IMR-90 (cell line): Measurements from ENCODE around the gene UNC5B. TPM values are rescaled to one million over a fixed set of nuclear protein-coding genes. Genes with fewer than 3 reads are reported as not detected.

ENCODE experiments used
- ATAC-seq: fragments of 200-7000 bp; cut with Tn5 transposase; 2 replicates; pipeline ENCODE4 v1.9.1; 2020; ENCODE audit warnings: low read depth, mild to moderate bottlenecking, moderate library complexity
- BruUV-seq: library from RNA; stranded (reverse); fragments of 400-500 nt; replicated peaks from 2 replicates; lab custom pipeline; 2021; lab: Mats Ljungman, UMichigan
- CTCF ChIA-PET: fragments of 300-600 bp; formaldehyde crosslinking; extraction: SDS; loops from one replicate; lab custom pipeline; 2021; ENCODE audit warnings: antibody characterized with exemption; lab: Yijun Ruan, JAX
- POLR2A ChIA-PET: fragments of 300-600 bp; sonication (Branson Sonifier 250); formaldehyde crosslinking; loops from one replicate; lab custom pipeline; 2022; ENCODE audit warnings: antibody characterized with exemption; ENCODE audit not compliant: unreplicated experiment; lab: Charles Lee
- DNase-seq: peaks from one replicate; pipeline ENCODE4 v3.0.0; 2013
- H2AFZ ChIP-seq: replicated peaks from 2 replicates; pipeline ENCODE3; 2013; ENCODE audit warnings: low read length, mild to moderate bottlenecking; ENCODE audit not compliant: poor library complexity
- H2AK5ac ChIP-seq: 2 replicates; pipeline ENCODE4 v1.6.1; 2013; ENCODE audit warnings: low read depth, low read length, inconsistent platforms
- H2AK9ac ChIP-seq: replicated peaks from 2 replicates; pipeline ENCODE3; 2013; ENCODE audit warnings: mild to moderate bottlenecking, low read depth, low read length, moderate library complexity; ENCODE audit not compliant: poor library complexity
- H2BK120ac ChIP-seq: 2 replicates; pipeline ENCODE4 v1.6.1; 2013; ENCODE audit warnings: low read depth, low read length, inconsistent platforms
- H2BK15ac ChIP-seq: 3 replicates; pipeline ENCODE4 v1.6.1; 2013; ENCODE audit warnings: low read depth, low read length, inconsistent platforms
- H2BK20ac ChIP-seq: 2 replicates; pipeline ENCODE4 v1.6.1; 2013; ENCODE audit warnings: low read depth, mild to moderate bottlenecking, inconsistent platforms, low read length, moderate library complexity
- H2BK5ac ChIP-seq: 2 replicates; pipeline ENCODE4 v1.6.1; 2013; ENCODE audit warnings: mild to moderate bottlenecking, low read depth, low read length, inconsistent platforms; ENCODE audit not compliant: poor library complexity, severe bottlenecking
- H3K14ac ChIP-seq: replicated peaks from 2 replicates; pipeline ENCODE4 v1.6.1; 2013; ENCODE audit warnings: low read depth, low read length, inconsistent platforms
- H3K18ac ChIP-seq: 2 replicates; pipeline ENCODE4 v1.6.1; 2013; ENCODE audit warnings: low read depth, low read length, control low read depth
- H3K23ac ChIP-seq: 2 replicates; pipeline ENCODE4 v1.6.1; 2013; ENCODE audit warnings: low read depth, low read length, inconsistent platforms
- H3K27ac ChIP-seq: 2 replicates; pipeline ENCODE4 v1.5.1; 2013; ENCODE audit warnings: mild to moderate bottlenecking, control low read depth, low read length; ENCODE audit not compliant: insufficient read depth
- H3K27me3 ChIP-seq: 2 replicates; pipeline ENCODE4 v1.6.1; 2013; ENCODE audit warnings: low read length; ENCODE audit not compliant: control insufficient read depth, insufficient read depth
- H3K36me3 ChIP-seq: 2 replicates; pipeline ENCODE4 v1.6.1; 2013; ENCODE audit warnings: low read length, mixed read lengths; ENCODE audit not compliant: control insufficient read depth, insufficient read depth
- H3K4ac ChIP-seq: 2 replicates; pipeline ENCODE4 v1.6.1; 2013; ENCODE audit warnings: low read depth, low read length, inconsistent platforms
- H3K4me1 ChIP-seq: 2 replicates; pipeline ENCODE4 v1.6.1; 2013; ENCODE audit warnings: low read length, mixed read lengths; ENCODE audit not compliant: control insufficient read depth, insufficient read depth
- H3K4me2 ChIP-seq: 2 replicates; pipeline ENCODE4 v1.6.1; 2013; ENCODE audit warnings: low read depth, mild to moderate bottlenecking, control low read depth, low read length, moderate library complexity
- H3K4me3 ChIP-seq: 2 replicates; pipeline ENCODE4 v1.5.1; 2013; ENCODE audit warnings: low read depth, mild to moderate bottlenecking, control low read depth, low read length, moderate library complexity; ENCODE audit not compliant: insufficient read depth
- H3K56ac ChIP-seq: 2 replicates; pipeline ENCODE4 v1.6.1; 2013; ENCODE audit warnings: low read length, inconsistent platforms; ENCODE audit not compliant: insufficient read depth; ENCODE audit errors: extremely low read depth
- H3K79me1 ChIP-seq, 2 experiments: 2 replicates each; pipeline ENCODE4 v1.6.1; 2013; ENCODE audit warnings: low read length in 2 of 2, inconsistent platforms in 1 of 2, low read depth in 1 of 2
- H3K9ac ChIP-seq: 2 replicates; pipeline ENCODE4 v1.6.1; 2013; ENCODE audit warnings: low read depth, low read length, control low read depth
- H3K9me1 ChIP-seq: 2 replicates; pipeline ENCODE4 v1.6.1; 2013; ENCODE audit warnings: low read length, inconsistent platforms; ENCODE audit not compliant: insufficient read depth
- H3K9me3 ChIP-seq: 2 replicates; pipeline ENCODE4 v1.6.1; 2013; ENCODE audit warnings: low read length; ENCODE audit not compliant: control insufficient read depth, insufficient read depth
- H4K20me1 ChIP-seq: 2 replicates; pipeline ENCODE4 v1.6.1; 2013; ENCODE audit warnings: low read length, inconsistent platforms; ENCODE audit not compliant: insufficient read depth
- H4K5ac ChIP-seq: 2 replicates; pipeline ENCODE4 v1.6.1; 2013; ENCODE audit warnings: mild to moderate bottlenecking, low read depth, low read length, control low read depth
- H4K8ac ChIP-seq, 2 experiments: 2 replicates each; pipeline ENCODE4 v1.6.1; 2013; ENCODE audit warnings: low read depth in 2 of 2, low read length in 2 of 2, control low read depth in 1 of 2, inconsistent platforms in 1 of 2
- H4K91ac ChIP-seq: 2 replicates; pipeline ENCODE4 v1.6.1; 2013; ENCODE audit warnings: low read depth, low read length, inconsistent platforms; ENCODE audit not compliant: insufficient read depth
- RCOR1 ChIP-seq: IDR thresholded peaks from 2 replicates; pipeline ENCODE4 v1.6.1; 2012; ENCODE audit warnings: mild to moderate bottlenecking, low read length, improper control_type of control experiment; ENCODE audit not compliant: insufficient replicate concordance
- RFX5 ChIP-seq: IDR thresholded peaks from 2 replicates; pipeline ENCODE4 v1.8.0; 2012; ENCODE audit warnings: low read depth, mild to moderate bottlenecking, low read length, moderate library complexity
- WGBS, 2 experiments: methylation state at CpG; one replicate each; pipeline versions ENCODE4 v1.1.5 to v1.1.7; 2013; ENCODE audit warnings: missing lambda C conversion rate in 2 of 2; ENCODE audit not compliant: insufficient read length in 1 of 2; ENCODE audit errors: extremely low coverage in 2 of 2; 5-methylcytosine and 5-hydroxymethylcytosine counted together
- dilution Hi-C: fragments of 300-500 bp; cut with HindIII; formaldehyde crosslinking; loops from one replicate; pipeline ENCODE4 v1.14.3; 2018; ENCODE audit warnings: low sequenced_read_pairs; ENCODE audit not compliant: unreplicated experiment
- in situ Hi-C: fragments of 300-500 bp; cut with MboI; formaldehyde crosslinking; loops from 3 replicates; pipeline ENCODE4 v1.14.3; 2019; ENCODE audit warnings: low sequenced_read_pairs, inconsistent platforms, mixed read lengths
- intact Hi-C: fragments of 100-400 bp; cut with micrococcal nuclease; formaldehyde crosslinking; loops from 2 replicates; pipeline ENCODE4 v1.10.0; 2022
- polyA plus RNA-seq, 3 experiments: library from polyadenylated mRNA; depleted of rRNA; stranded (reverse); fragments of >200 nt; gene quantifications; 2 replicates each; pipeline ENCODE4 v1.2.3, GENCODE V29; 2012; ENCODE audit warnings: low replicate concordance in 1 of 3
- total RNA-seq: library from RNA; depleted of rRNA; stranded (reverse); fragments of >200 nt; gene quantifications from 2 replicates; pipeline ENCODE4 v1.2.3, GENCODE V29; 2012
- TF ChIP-seq, protein P1 (sequence below): fragments of 150-350 bp; IDR thresholded peaks from 2 replicates; pipeline ENCODE4 v1.6.1; 2016; ENCODE audit warnings: low read depth, mild to moderate bottlenecking, low read length, moderate library complexity, borderline replicate concordance
- TF ChIP-seq, protein P2 (sequence below): conservative IDR thresholded peaks from 2 replicates; pipeline ENCODE4 v1.5.1; 2012; ENCODE audit warnings: mild to moderate bottlenecking, low read depth, low read length, improper control_type of control experiment

Gene UNC5B
- total and polyA plus RNA-seq, 2 of the 4 experiments (the other 2 are of a cell fraction) = 1.6 to 4.2 TPM

DNA sequence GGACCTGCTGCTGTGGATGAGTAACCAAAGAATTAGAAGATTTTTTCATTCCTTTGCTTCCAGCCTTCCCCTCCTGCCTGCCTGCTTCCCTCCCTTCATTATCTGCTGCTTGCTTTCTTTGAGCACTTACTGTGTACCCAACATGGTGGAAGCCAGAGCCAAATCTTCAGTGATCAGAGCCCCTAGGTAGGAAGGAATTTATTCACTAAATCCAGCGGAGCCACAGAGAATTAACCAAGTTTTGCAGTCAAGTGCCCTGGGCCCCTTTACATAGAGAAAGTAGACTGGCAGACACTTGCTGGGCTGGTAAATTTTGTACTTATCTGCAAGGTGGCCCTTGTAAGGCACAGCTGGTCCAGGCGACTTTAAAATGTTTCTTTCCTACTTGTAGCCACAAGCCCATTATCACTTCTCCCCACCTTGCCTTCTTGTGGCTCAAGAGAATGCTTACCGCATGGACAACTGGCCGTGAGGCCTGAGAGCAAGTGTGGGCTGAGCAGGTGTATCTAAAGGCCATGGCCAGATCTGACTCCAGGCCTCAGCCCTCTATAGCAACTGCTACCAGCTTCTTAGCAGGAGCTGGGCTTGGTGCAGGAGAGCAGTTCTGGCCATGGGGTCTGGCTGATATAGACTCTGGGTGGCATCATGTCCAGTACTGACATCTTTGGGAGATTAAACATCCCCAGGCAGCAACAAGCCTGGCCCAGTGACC, 11.1 kb downstream of the UNC5B start:
- dilution Hi-C loops (no loop called here), in situ Hi-C loops (no loop called here), intact Hi-C loops (no loop called here)
- Histone ChIP-seq H3K9me1 (peaks cover 8% of the 10 kb centered on the region; the same call in 1 of the 2 replicates), H3K4me2 (no peak overlapping the region), H2BK5ac (no peak overlapping the region), H3K36me3 (no peaks in the 10 kb centered on the region), H4K8ac (no peak overlapping the region), H3K4ac (no peak overlapping the region), H3K79me1 (peaks cover 6 to 25% of the 10 kb centered on the region in 2 experiments; a peak in 3 of 4 replicates), H2AFZ (no peak overlapping the region), H2AK9ac (no peak overlapping the region), H4K20me1 (peaks cover 36% of the 10 kb centered on the region; the same call in 1 of the 2 replicates), H3K9me3 (no peaks in the 10 kb centered on the region), H4K5ac (no peak overlapping the region), H2AK5ac (no peak overlapping the region), H3K9ac (no peak overlapping the region), H2BK120ac (no peak overlapping the region), H3K4me3 (no peak overlapping the region), H3K18ac (no peak overlapping the region), H4K91ac (no peak overlapping the region), H3K27me3 (no peaks in the 10 kb centered on the region), H3K14ac (no peak overlapping the region), H3K27ac (no peak overlapping the region), H3K4me1 (peaks cover 6% of the 10 kb centered on the region; the same call in 1 of the 2 replicates), H3K23ac (no peak overlapping the region), H3K56ac (no peak overlapping the region), H2BK15ac (no peak overlapping the region), H2BK20ac (no peak overlapping the region)
- BruUV-seq = no TSS peak
- TF ChIP-seq RCOR1 (no peak), RFX5 (no peak)
- TF ChIP-seq, protein P1, sequence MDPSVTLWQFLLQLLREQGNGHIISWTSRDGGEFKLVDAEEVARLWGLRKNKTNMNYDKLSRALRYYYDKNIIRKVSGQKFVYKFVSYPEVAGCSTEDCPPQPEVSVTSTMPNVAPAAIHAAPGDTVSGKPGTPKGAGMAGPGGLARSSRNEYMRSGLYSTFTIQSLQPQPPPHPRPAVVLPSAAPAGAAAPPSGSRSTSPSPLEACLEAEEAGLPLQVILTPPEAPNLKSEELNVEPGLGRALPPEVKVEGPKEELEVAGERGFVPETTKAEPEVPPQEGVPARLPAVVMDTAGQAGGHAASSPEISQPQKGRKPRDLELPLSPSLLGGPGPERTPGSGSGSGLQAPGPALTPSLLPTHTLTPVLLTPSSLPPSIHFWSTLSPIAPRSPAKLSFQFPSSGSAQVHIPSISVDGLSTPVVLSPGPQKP = no peak
- TF ChIP-seq, protein P2, sequence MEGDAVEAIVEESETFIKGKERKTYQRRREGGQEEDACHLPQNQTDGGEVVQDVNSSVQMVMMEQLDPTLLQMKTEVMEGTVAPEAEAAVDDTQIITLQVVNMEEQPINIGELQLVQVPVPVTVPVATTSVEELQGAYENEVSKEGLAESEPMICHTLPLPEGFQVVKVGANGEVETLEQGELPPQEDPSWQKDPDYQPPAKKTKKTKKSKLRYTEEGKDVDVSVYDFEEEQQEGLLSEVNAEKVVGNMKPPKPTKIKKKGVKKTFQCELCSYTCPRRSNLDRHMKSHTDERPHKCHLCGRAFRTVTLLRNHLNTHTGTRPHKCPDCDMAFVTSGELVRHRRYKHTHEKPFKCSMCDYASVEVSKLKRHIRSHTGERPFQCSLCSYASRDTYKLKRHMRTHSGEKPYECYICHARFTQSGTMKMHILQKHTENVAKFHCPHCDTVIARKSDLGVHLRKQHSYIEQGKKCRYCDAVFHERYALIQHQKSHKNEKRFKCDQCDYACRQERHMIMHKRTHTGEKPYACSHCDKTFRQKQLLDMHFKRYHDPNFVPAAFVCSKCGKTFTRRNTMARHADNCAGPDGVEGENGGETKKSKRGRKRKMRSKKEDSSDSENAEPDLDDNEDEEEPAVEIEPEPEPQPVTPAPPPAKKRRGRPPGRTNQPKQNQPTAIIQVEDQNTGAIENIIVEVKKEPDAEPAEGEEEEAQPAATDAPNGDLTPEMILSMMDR = no peak
- no peak for ATAC-seq
- WGBS, 2 experiments = no CpG with 5 or more reads among the region's 4 CpGs
- POLR2A ChIA-PET = no interaction called here
- CTCF ChIA-PET = interaction anchor here (0.6 to 1.8 kb wide), 4 partner anchors 10 to 628 kb away, joined by 3 to 5 read pairs (median 4); no protein-coding TSS in a partner anchor
- no peak for DNase-seq
